OCI-LY7 (cell line): ENCODE results near the gene FLNB.

Experiments
- CTCF ChIP-seq: fragments of 200-600 bp; sonication (generic); conservative IDR thresholded peaks from 2 replicates; pipeline ENCODE4 v1.5.1; 2014; ENCODE audit warnings: mild to moderate bottlenecking, antibody characterized with exemption, low read length, moderate library complexity, mixed read lengths
- EZH2phosphoT487 ChIP-seq: fragments of 200-600 bp; sonication (generic); IDR thresholded peaks from 2 replicates; pipeline ENCODE4 v1.6.1; 2018; ENCODE audit warnings: low read depth, borderline replicate concordance, mild to moderate bottlenecking, mixed run types, antibody characterized with exemption, low read length, moderate library complexity, mixed read lengths

GRCh38 chr3:58184982-58185360 lies 176.7 kb downstream of the FLNB start:
- no peak for TF ChIP-seq CTCF
- TF ChIP-seq EZH2phosphoT487: no peak
